ENCODE data around the gene FAM72C. TPM values are rescaled to one million over a fixed set of nuclear protein-coding genes. Genes with fewer than 3 reads are reported as not detected.
"Not testable (repeated sequence)": the region's sequence is repeated elsewhere in the genome, so short reads cannot be mapped to it uniquely, and the experiment has no call there.

The FAM72C gene
- total RNA-seq, 1 donor from 2014 or later: not detected

GRCh38 chr1:143938922-143939321, 32.9 kb downstream of the FAM72C start:
- intact Hi-C loops (cut with DNase I); DNase-seq (ENCODE audit: low spot score): not testable (repeated sequence)

- intact Hi-C loops (cut with DNase I); DNase-seq (ENCODE audit: low spot score): not testable (repeated sequence)
These were observed 35.2 kb downstream of the FAM72C start for GRCh38 chr1:143936457-143937115.

- DNase-seq (ENCODE audit: low spot score); intact Hi-C loops (cut with DNase I): not testable (repeated sequence)
These were observed 52.7 kb downstream of the FAM72C start for GRCh38 chr1:143919127-143919526.

- DNase-seq (ENCODE audit: low spot score); intact Hi-C loops (cut with DNase I): not testable (repeated sequence)
These were observed 53.2 kb downstream of the FAM72C start for GRCh38 chr1:143918552-143918951.

DNA sequence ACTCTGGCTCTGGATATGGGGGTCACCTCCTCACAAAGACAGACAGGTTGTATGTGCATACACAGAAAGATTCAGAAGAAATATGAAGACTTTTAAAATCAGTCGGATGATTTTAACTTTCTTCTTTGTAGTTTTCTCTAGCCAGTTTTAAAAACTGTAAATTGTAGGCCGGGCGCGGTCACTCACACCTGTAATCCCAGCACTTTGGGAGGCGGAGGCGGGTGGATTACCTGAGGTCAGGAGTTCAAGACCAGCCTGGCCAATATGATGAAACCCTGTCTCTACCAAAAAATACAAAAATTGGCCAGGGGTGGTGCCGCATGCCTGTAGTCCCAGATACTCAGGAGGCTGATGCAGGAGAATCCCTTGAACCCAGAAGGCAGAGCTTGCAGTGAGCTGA, 58.1 kb downstream of the FAM72C start:
- DNase-seq (ENCODE audit: low spot score); intact Hi-C loops (cut with DNase I): not testable (repeated sequence)
